ENCODE data around the gene PTPRN2.

PTPRN2 gene

GRCh38 chr7:157685430-157686284 is 902.0 kb downstream of the PTPRN2 start:
- H3K4me3 ChIP-seq (ENCODE audit: low read depth, low read length), result no peak overlapping the region

GRCh38 chr7:157684909-157685429 is 902.7 kb downstream of the PTPRN2 start:
- no peak for TF ChIP-seq CTCF (IDR thresholded peaks at IDR 0.05; ENCODE audit: low read depth, low read length, missing control alignments)
- no peak overlapping the region for H3K4me3 ChIP-seq (ENCODE audit: low read depth, low read length)
- no peak for DNase-seq (ENCODE audit: low read depth)

More at GRCh38 chr7:157685430-157686284, 902.0 kb downstream of the PTPRN2 start:
- TF ChIP-seq CTCF (IDR thresholded peaks at IDR 0.05; ENCODE audit: low read depth, low read length, missing control alignments), result no peak
- no peak for DNase-seq (ENCODE audit: low read depth)

- no peak for DNase-seq (ENCODE audit: low read depth)
- H3K4me3 ChIP-seq (ENCODE audit: low read depth, low read length), result no peak overlapping the region
- no peak for TF ChIP-seq CTCF (IDR thresholded peaks at IDR 0.05; ENCODE audit: low read depth, low read length, missing control alignments)
Measured at GRCh38 chr7:157684157-157684908, 903.3 kb downstream of the PTPRN2 start.

- no peak for DNase-seq (ENCODE audit: low read depth)
- no peak overlapping the region for H3K4me3 ChIP-seq (ENCODE audit: low read depth, low read length)
Measured at GRCh38 chr7:157683747-157684156, 903.9 kb downstream of the PTPRN2 start.

GRCh38 chr7:157682946-157683746 is 904.5 kb downstream of the PTPRN2 start:
- DNase-seq (ENCODE audit: low read depth), result no peak
- no peak overlapping the region for H3K4me3 ChIP-seq (ENCODE audit: low read depth, low read length)
- no peak for TF ChIP-seq CTCF (IDR thresholded peaks at IDR 0.05; ENCODE audit: low read depth, low read length, missing control alignments)

More at GRCh38 chr7:157683747-157684156, 903.9 kb downstream of the PTPRN2 start:
- no peak for TF ChIP-seq CTCF (IDR thresholded peaks at IDR 0.05; ENCODE audit: low read depth, low read length, missing control alignments)
